HG03139 (cell line): Measurements from ENCODE around the gene OCSTAMP.

Experiments used
- ATAC-seq: cut with Tn5 transposase; IDR thresholded peaks from one replicate; pipeline ENCODE4 v1.9.1; 2021; ENCODE audit not compliant: unreplicated experiment

Gene OCSTAMP

DNA sequence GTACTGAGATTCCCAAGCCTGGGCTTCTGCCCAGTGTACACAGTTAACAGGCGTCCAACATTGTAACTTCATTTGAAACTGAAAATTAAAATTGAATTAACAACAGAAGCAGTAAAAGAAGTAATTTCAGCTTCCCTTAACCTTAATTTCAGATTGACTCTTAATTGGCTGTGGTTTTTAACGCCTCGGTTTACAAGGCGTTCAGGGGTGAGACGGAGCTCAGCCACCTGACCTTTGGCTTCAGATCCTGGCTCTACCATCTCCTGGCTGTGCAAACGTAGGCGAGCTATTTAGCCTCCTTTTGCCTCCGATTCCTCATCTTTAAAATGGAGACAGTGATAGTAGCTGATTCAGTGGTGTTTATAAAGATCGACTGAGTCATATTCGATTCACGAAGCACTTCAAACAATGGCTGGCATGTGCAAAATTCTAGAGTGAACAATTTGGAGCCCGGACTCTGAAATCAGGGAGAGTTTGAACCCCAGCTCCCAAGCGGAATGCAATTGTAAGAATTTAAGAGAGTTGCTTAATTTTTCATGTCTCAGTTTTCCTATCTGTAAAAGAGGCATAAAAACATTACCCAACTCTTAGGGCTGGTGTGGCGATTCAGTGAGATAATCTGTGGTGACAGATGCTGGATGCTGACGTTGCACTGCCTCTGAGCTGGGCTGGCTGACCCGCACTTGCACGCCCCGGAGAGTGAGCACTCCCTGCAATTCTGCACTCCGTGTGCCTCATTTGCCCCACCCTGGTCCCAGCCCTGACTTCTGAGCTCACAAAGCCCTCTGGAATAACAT lies 23.5 kb upstream of the OCSTAMP start:
- ATAC-seq, result no peak

DNA sequence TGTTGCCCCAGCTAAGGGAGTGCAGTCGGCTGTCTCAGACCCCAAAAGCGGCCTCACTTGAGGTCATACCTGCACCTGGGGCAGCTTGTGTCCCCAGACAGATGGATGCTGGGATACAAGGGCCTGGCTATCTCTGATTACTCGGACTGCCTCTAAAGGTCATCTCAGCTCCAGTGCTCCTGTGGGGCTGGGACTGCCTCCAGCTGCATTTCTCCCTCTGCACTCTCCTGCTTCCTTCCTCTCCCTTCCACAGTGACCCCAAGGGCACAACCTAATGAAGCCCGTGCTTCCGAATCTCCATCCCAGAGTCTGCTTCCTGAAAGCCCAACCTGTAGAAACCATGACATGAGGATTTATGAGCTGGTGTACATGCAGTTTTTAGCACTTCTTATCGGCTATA lies 22.8 kb upstream of the OCSTAMP start:
- no peak for ATAC-seq

DNA sequence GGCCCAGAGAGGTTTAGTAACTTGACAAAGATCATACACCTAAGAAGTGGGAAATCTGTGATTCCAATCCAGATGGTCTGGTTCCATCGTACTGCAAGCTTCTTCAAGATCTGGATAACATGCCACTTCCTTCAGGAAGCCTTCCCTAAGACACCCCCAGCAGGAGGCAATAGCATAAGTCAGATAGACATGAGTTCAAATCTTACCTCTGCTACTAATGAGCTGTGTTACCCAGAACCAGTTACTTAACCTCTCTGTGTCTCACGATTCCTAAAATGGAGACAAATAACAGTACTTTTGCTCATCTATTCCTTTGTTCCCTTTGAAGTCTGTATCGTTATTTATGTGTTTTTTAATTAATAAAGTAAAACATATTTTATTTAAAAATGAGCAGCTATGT lies 22.3 kb upstream of the OCSTAMP start:
- ATAC-seq, result no peak

DNA sequence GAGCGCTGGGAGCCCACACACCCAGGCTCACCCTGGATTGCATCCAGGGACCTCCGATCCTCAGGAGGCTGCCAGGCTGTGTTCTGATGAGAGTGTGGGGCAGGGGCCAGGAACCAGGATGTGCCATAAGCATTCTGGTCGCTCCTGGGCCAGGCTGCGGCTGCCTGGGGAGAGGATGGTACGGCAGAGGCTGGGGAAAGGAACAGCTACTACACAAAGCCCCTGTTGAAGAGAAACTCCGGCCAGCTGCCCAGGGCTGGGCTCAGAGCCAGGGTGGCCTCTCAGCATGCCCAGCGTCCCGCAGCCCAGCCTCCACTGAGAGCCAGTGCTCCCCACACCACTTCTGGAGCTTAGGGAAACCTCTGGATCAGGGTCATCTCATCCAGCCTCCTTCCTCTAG lies 21.7 kb upstream of the OCSTAMP start:
- no peak for ATAC-seq

DNA sequence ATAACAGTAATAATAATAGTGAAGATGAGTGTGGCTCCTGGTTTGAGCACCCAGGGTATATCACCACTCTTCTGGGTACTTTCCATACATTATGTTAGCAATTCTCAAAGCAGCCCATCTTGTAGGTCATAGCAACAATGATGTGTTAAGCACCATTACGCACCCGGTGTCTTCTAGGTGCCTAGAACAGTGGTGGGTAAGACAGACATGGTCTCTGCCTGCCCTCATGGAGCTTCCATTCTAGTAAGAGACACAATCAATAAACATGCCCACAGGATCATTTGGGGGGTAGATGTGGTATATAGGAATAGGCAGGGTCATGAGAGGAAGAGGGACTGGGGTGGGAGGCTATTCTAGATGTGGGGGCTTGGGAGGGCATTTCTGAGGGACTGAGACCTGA lies 21.0 kb upstream of the OCSTAMP start:
- ATAC-seq, result no peak

DNA sequence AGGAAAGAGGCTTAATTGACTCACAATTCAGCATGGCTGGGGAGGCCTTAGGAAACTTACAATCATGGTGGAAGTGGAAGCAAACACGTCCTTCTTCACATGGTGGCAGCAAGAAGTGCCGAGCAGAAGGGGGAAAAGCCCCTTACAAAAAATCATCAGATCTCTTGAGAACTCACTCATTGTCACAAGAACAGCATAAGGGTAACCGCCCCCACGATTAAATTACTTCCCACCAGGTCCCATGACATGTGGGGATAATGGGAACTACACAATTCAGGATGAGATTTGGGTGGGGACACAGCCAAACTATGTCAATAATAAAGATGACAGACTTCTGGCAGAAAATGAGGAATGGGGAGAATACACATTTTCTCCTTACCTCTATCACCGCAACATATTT lies 20.5 kb upstream of the OCSTAMP start:
- no peak for ATAC-seq

DNA sequence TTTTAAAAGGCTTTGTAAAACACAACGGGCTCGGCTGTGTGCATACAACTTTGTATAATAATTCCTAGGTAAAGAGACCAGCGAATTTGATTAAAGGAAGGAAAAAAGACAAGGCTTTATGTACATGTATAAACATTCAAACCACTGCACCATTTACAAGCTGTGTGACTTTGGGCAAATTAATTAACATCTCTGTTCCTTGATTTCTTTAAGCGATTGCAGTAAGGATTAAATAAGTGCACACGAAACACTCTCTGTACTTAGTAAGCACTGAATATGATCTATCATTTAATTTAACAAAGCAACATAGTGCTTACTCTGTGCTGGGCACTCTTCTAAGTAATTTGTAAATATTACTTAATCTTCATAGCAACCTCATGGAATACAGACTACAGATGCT lies 19.5 kb upstream of the OCSTAMP start:
- ATAC-seq, result no peak

DNA sequence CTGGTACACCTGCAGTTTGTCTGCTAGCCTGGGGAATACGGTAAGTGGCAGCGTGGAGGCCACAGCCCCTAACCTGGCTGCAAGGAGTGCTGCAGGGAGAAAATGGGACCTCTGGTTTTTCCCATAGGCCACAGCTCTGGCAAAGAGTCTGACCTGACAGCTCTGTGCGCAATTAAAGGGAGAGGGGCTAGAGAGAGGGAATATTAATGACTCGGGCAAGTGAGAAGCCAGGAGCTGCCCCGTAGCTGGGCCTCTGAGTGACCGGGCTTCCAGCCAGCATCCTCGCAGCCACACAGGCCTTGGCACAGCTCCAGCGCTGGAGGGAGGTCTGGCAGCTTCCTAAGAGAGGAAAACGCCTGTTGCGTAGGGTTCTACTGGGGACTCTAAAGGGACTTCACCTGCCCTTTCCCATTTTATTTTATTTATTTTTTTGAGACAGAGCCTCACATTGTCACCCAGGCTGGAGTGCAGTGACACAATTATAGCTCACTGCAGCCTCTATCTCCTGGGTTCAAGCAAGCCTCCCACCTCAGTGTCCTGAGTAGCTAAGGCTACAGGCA lies 18.2 kb upstream of the OCSTAMP start:
- ATAC-seq, result no peak

DNA sequence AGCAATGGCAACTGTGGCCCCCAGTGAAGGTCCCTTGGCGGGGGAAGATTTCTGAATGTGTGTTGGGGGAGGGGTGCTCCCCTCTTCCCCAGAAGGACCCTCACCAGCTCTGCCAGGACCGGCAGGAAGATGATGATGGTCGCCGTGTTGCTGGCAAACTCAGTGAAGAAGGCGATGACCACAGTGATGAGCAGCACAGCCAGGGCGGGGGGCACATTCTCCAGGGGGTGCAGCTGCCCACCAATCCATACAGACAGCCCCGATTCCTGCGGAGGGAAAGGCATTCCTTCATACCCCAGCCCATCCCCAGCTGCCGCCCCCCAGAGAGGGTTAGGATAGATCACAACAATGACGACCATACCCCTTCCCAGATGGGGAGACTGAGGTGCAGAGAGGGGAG lies 15.7 kb upstream of the OCSTAMP start:
- ATAC-seq, result no peak

DNA sequence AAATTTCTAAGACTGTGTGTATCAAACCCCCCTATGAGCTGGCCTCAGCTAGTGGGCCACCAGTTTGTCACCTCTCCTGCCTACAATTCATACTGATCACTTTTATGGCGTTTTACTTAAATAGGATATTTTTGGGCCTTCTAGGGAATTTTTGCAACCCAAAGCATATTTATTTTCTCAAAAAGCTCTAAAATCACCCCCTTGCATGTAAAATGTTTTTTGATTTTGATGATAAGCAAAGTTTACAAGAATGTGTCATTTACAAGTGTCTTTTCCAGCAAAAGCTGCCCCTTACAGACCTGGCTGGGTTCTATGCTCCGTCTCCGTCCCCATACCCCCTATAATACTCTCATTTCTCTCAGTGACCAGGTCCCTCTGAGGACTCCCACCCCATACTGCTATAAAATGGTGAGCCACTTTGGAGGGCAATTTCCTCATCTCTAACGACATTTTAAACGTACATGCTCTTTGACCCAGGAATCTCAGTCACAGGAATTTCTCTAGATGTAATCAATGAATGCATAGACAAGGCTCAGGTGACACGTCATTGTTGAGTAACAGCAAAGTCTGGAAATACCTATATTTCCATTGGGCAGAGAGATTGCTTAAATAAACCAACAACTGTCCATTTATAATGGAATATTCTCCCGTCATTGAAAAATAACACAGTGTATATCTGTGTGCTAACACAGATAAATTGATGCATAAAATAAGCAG lies 13.9 kb upstream of the OCSTAMP start:
- no peak for ATAC-seq

DNA sequence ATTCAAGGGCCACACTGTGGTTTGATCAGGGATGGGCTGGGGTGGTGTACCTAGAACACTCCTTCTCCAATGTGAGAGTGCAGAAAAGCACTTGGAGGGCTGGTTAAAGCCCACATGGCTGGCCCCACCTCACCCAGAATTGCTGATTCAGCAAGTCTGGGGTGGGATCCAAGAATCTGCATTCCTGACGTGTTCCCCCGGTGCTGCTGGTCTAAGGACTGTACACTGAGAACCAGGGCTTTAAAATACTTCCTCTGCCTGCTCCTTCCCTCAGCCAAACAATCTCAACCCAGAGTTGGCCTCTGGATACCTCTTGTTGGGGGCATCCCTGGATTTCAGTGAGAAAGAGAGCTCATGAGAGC lies 13.4 kb upstream of the OCSTAMP start:
- ATAC-seq, result no peak

DNA sequence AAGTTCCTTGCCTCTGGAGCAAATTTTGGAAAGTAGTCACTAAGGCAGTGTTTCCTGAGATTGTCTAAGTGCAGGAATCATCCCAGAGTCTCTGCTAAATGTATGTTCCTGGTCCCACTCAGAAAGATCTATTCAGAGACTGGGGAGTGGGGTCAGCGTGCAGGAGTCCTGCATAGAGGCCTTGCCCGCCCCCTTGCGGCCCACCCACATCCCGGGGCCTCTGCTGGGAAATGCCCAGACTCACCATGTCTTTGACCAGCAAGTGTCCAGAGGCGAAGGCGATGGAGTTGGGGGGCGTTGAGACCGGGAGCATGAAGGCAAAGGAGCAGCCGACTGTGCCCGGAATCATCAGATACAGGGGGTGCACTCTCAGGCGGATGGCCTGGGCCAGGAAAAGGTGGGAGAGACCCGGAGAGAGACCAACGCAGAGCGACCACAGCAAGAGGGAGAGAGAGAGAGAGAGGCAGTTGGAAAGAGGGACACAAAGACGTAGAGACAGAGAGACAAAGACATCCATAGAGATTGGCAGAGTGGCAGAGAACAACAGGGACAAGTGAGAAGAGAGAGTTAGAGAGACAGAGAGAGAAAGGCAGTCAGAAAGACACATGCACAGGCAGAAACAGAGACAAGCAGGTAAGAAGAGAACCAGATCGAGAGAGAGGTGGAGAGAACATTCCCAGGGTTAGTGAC lies 12.9 kb upstream of the OCSTAMP start:
- no peak for ATAC-seq

DNA sequence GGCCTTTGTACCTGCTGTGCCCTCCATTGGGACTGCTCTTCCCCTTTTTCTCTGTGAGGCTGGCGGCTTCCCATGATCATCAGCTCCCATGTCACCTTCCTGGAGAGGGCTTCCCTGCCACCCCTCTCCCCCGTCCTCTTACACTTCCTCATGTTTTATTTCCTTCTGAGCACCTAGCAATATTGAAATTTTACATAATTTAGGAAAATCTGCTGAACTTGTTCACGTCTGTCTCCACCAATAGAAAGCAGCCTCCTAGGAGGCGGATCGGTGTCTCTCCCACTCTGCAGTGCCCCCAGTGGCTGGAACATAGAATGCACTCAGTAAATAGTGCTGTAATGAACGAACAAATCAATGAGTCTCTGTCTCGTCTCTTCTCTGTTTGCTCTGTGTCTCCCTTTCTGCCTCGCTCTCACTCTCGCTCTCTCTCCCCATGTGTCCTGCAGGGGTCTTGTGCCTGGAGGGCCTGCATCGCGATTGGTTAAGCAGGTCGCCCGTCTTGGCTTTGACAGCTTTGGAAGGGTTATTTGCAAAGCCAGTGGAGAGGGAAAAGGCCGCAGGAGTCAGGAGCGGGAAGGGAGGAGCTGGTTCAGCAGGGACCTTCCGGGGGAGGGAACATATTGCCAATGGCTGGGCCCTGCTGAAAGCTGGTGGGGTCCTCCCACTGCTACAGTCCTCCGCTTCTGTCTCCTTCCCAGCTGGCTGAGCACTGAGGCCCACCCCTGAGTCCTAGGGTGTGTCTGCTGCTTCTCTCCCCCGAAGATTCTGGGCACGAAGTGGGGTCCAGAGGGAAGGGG lies 12.1 kb upstream of the OCSTAMP start:
- ATAC-seq, result peak; percentile 75

DNA sequence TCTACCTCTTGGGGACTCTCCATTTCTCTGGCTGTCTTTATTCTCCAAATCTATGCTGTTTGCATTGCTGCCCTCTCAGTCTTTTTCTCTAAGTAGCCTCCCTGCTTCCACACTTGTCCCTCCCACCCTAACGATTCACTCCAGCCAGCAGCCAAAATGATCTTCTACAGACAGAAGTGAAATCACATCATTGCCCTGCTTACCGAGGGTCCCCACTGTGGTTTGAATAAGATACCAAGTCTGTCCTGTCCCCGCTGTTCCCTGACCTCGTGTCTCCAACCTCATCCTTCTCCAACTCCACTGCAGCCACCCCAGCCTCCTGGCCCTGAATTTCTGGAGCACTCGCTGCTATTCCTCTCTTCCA lies 11.5 kb upstream of the OCSTAMP start:
- ATAC-seq, result no peak

DNA sequence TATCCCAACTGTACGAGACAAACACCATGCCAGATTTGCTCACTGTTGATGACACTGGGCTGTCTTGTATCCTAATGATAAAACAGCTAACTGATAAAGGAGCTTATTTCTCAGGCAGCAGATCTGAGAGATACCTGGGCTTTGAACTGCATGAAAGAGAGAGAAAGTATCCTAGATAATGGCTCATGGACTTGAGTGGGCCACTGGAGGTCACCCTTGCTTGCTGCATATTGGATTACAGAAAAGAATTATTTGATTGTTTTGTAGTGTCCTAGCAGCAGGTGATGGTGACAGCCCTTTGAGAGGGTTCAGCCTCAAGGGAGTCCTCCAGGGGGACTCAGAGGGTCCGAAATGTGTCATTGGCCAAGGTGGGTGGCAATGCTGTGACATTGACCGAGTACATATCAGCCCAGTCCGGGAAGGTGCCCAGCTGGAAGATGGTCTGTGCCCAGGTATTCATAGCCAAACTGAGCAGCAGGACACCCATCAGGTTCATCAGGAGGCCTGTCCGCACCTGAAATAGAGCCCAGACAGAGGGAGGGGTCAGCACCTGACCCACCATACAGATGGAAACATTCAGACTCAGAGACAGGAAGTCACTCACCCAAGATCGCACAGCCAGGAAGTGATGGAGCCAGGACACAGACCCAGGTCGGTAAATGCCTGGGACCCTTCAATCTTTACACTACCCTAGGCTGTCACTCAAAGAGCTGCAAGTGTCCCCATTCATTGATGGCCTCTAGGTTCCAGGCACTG lies 9.4 kb upstream of the OCSTAMP start:
- ATAC-seq, result no peak

DNA sequence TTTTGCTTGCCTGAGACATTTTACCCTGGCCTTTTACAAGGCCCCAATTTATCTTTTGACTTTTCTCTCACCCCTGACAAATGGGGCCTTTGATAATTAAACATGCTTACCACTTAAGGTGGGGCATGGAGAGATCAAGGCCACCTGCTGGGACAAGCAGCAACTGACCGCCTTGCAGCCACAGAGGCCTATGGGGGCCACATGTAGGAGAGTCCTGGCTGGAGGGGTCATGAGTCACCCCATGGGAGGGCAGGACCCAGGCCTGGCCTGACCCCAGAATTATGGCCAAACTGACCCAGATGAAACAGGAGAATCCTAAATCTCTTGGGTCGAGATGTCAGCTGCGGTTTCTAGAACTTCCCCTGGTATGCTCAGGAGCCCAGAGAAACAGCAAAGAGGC lies 8.5 kb upstream of the OCSTAMP start:
- ATAC-seq, result no peak

DNA sequence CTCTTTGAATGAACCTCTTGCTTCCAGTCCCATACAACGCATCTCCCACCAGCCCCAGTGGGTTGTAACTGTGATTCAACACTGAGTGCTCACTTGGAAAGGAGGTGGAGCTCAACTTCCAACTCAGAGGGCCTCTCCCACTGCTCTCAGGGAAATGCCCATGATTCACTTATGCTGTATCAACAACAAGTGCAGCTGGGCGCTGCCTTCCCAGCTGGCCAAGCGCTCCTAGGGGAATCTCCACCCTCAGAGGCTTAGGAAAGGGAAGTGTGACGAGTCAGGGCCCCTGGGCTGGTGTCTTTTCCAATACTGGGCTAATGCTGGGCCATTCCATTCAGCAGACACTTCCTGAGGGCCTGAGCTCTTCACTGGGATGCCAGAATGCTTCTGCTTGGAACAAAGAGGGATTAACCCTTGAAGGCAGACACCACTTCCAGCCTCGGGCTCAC lies 8.1 kb upstream of the OCSTAMP start:
- no peak for ATAC-seq

DNA sequence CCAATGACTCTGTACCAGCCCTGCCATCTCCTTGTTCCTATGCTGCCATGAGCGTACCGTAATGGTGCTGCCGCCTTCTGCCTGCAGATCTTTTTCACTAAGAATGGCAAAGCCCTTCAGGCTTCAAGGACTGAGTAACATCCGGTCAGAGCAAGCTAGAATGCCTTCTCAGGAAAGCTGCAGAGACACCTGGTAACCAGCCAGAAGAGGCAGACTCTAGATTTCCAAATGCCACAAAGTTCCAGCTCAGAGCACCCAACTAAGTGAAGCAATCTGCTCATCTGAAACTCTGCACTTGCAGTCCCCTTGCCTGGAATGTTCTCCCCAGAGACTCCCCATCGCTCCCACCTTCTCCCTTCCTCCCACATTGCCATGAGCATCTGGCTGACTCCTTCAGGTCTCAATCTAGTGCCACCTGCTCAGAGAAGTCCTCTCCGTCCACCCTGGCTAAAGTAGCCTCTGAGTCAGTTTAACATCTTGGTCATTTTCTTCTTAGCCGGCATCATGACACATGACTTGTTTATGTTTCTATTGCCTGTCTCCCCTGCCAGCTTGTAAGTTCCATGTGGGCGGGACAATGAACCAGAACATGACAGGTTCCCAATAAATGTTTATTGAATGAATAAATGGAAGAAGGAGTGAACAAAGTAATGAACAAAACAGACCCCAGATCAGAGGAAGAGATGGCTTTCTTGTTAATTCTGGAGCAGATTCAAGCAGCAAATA lies 6.9 kb upstream of the OCSTAMP start:
- no peak for ATAC-seq

DNA sequence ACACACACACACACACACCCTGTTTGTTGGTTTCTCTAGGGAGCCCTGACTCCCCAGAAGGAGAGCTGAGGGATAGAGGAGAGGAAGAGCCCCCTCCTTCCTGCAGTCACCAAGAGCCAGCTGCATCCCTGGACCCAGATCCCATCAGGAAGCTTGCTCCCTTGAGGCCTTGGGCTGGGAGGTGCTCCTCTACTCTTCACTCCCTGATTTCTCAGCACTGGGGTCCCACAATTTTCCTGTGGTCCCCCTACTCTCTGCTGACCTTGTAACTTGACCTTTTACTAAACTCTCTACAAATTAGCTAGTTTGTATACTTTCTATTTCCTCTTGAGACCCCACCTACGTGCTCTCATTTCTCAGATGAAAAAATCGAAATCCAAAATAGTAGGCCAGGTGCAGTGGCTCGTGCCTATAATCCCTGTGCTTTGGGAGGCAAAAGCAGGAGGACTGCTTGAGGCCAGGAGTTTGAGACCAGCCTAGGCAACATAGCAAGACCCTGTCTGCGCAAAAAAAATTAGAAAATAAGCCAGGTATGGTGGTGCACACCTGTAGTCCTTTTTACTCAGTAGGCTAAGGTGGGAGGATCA lies 5.0 kb upstream of the OCSTAMP start:
- no peak for ATAC-seq
